NCI-H345 (cell line): ENCODE measurements around the gene CCL4.
"Not testable (repeated sequence)": the region's sequence is repeated elsewhere in the genome, so short reads cannot be mapped to it uniquely, and the experiment has no call there.

Experiments
- DNase-seq: peaks from one replicate; lab custom pipeline; 2025; lab: John Stamatoyannopoulos, UW

CCL4 gene

GRCh38 chr17:36087897-36088572 lies 15.6 kb upstream of the CCL4 start:
- DNase-seq, result not testable (repeated sequence)

- DNase-seq, result no peak
Observed at GRCh38 chr17:36088670-36089338, 14.8 kb upstream of the CCL4 start.

GRCh38 chr17:36089339-36089865 lies 14.2 kb upstream of the CCL4 start:
- no peak for DNase-seq

- DNase-seq, result no peak
Observed at GRCh38 chr17:36089888-36090836, 13.5 kb upstream of the CCL4 start, which contains the start of gene CCL3. Gene CCL3, minus strand, starts transcription at chr17:36090143. Its CDS starts 85 bp downstream, at chr17:36090058.

GRCh38 chr17:36092230-36092629 lies 11.4 kb upstream of the CCL4 start:
- DNase-seq, result no peak

GRCh38 chr17:36092715-36093114 lies 10.9 kb upstream of the CCL4 start:
- not testable (repeated sequence) for DNase-seq

- DNase-seq, result no peak
Observed at GRCh38 chr17:36094232-36094631, 9.4 kb upstream of the CCL4 start.

GRCh38 chr17:36094746-36095145 lies 8.9 kb upstream of the CCL4 start:
- DNase-seq, result no peak

- DNase-seq, result no peak
Observed at GRCh38 chr17:36095992-36096391, 7.6 kb upstream of the CCL4 start.

GRCh38 chr17:36099004-36099403 lies 4.6 kb upstream of the CCL4 start:
- DNase-seq, result not testable (repeated sequence)

- not testable (repeated sequence) for DNase-seq
Observed at GRCh38 chr17:36104246-36104645, 619 bp downstream of the CCL4 start.

- no peak for DNase-seq
Observed at GRCh38 chr17:36104701-36105181, 1.1 kb downstream of the CCL4 start.

GRCh38 chr17:36105781-36106492 lies 2.3 kb downstream of the CCL4 start:
- no peak for DNase-seq

- DNase-seq, result no peak
Observed at GRCh38 chr17:36106493-36106835, 2.8 kb downstream of the CCL4 start.

GRCh38 chr17:36107660-36108059 lies 4.0 kb downstream of the CCL4 start:
- DNase-seq, result no peak

GRCh38 chr17:36108265-36108664 lies 4.6 kb downstream of the CCL4 start:
- not testable (repeated sequence) for DNase-seq

- no peak for DNase-seq
Observed at GRCh38 chr17:36111068-36111490, 7.5 kb downstream of the CCL4 start.

GRCh38 chr17:36112572-36112971 lies 8.9 kb downstream of the CCL4 start:
- DNase-seq, result no peak

- DNase-seq, result not testable (repeated sequence)
Observed at GRCh38 chr17:36113131-36113530, 9.5 kb downstream of the CCL4 start.

GRCh38 chr17:36114971-36115648 lies 11.5 kb downstream of the CCL4 start:
- DNase-seq, result not testable (repeated sequence)

GRCh38 chr17:36115649-36115977 lies 12.0 kb downstream of the CCL4 start:
- not testable (repeated sequence) for DNase-seq
